Adrenal gland (tissue), 5 donors: ENCODE results near the gene HYAL1.

ENCODE experiments used
- POLR2A ChIP-seq, 2 donors: fragments of 450-650 bp; IDR thresholded peaks; one replicate each; pipeline ENCODE4 v1.6.1; 2017; ENCODE audit warnings: antibody characterized with exemption in 2 of 2, mild to moderate bottlenecking in 2 of 2, moderate library complexity in 1 of 2
- TF ChIP-seq, protein P1 (sequence below), 6 experiments: fragments of 450-650 bp in 4 of 6; fragments of 200-600 bp in 2 of 6; sonication (generic) in 1 of 6; IDR thresholded peaks; 1 replicate in 5 of 6; 2 replicates in 1 of 6; pipeline versions ENCODE4 v1.5.1 to v1.8.0; 2016 to 2021; ENCODE audit warnings: antibody characterized with exemption in 6 of 6, mild to moderate bottlenecking in 2 of 6, moderate library complexity in 1 of 6
- donor health status: DM: no; HTN: no; CAD: no.

DNA sequence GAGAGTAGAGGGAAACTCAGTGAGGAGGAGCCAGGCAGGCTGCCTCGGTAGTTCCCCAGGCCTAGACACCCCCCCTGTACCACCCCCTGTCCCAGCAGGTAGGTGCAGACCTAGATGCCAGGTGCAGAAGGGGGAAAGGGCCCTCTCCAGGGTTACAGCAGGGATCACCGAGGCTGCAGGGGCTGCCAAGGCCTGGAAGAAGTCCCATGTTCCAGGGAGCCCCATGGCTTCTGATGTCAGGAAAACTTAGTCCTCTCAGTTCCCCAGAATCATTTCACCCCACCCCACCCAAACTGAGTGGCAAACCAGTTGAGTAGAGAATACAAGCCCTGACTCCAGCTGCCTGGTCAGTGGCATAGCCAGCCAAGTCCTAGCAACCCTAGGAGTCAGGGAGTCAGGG, 41.9 kb downstream of the HYAL1 start:
- TF ChIP-seq, protein P1, sequence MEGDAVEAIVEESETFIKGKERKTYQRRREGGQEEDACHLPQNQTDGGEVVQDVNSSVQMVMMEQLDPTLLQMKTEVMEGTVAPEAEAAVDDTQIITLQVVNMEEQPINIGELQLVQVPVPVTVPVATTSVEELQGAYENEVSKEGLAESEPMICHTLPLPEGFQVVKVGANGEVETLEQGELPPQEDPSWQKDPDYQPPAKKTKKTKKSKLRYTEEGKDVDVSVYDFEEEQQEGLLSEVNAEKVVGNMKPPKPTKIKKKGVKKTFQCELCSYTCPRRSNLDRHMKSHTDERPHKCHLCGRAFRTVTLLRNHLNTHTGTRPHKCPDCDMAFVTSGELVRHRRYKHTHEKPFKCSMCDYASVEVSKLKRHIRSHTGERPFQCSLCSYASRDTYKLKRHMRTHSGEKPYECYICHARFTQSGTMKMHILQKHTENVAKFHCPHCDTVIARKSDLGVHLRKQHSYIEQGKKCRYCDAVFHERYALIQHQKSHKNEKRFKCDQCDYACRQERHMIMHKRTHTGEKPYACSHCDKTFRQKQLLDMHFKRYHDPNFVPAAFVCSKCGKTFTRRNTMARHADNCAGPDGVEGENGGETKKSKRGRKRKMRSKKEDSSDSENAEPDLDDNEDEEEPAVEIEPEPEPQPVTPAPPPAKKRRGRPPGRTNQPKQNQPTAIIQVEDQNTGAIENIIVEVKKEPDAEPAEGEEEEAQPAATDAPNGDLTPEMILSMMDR (IDR thresholded peaks at IDR 0.05), result no peak
- TF ChIP-seq POLR2A (IDR thresholded peaks at IDR 0.05), result no peak
